HepG2 (cell line): ENCODE data around the gene HAS3. TPM values are rescaled to one million over a fixed set of nuclear protein-coding genes. Genes with fewer than 3 reads are reported as not detected.

Experiments used
- ATAC-seq: fragments of 200-7000 bp; cut with Tn5 transposase; 3 replicates; pipeline ENCODE4 v1.9.1; 2020; ENCODE audit warnings: mild to moderate bottlenecking, moderate library complexity
- BruUV-seq: library from RNA; stranded (reverse); fragments of 400-500 nt; replicated peaks from 2 replicates; lab custom pipeline; 2021; lab: Mats Ljungman, UMichigan
- CTCF ChIA-PET: fragments of 300-600 bp; formaldehyde crosslinking; extraction: SDS; loops from one replicate; lab custom pipeline; 2021; ENCODE audit warnings: low total read pairs, inconsistent platforms, low intra/inter-chr PET ratio; lab: Yijun Ruan, JAX
- POLR2A ChIA-PET: fragments of 350-600 bp; sonication (Branson Sonifier 250); formaldehyde crosslinking; loops from one replicate; lab custom pipeline; 2020; ENCODE audit warnings: antibody characterized with exemption, inconsistent platforms; lab: Yijun Ruan, JAX
- DNase-seq: peaks from one replicate; pipeline ENCODE4 v3.0.0-alpha.2; 2015; ENCODE audit warnings: low spot score
- FAIRE-seq: peaks from 3 replicates; lab custom pipeline; 2011; peaks lifted over from hg19 to GRCh38; lab: Jason Lieb, UNC
- H2AFZ ChIP-seq: one replicate; pipeline ENCODE4 v1.6.1; 2011; ENCODE audit warnings: low read length, inconsistent platforms
- H3K27ac ChIP-seq: fragments of 300-600 bp; 3 replicates; pipeline ENCODE4 v1.8.0; 2011; ENCODE audit warnings: mixed run types, mild to moderate bottlenecking, mixed read lengths, low read length, inconsistent platforms; ENCODE audit not compliant: insufficient read depth; ENCODE audit errors: extremely low read length
- H3K27me3 ChIP-seq, 2 experiments: fragments of 200-600 bp in 1 of 2; 2 replicates in 1 of 2; 3 replicates in 1 of 2; pipeline versions ENCODE4 v1.6.0 to v1.8.0; 2011; ENCODE audit warnings: low read length in 2 of 2, mild to moderate bottlenecking in 2 of 2, moderate library complexity in 2 of 2, inconsistent platforms in 1 of 2; ENCODE audit not compliant: insufficient read depth in 2 of 2, control insufficient read depth in 1 of 2
- H3K36me3 ChIP-seq, 2 experiments: fragments of 200-600 bp in 1 of 2; replicated peaks in 1 of 2; 2 replicates in 1 of 2; 3 replicates in 1 of 2; pipeline versions ENCODE4 v1.5.1 to v1.8.0; 2011; ENCODE audit warnings: low read length in 2 of 2, inconsistent platforms in 1 of 2; ENCODE audit not compliant: insufficient read depth in 2 of 2, control insufficient read depth in 1 of 2
- H3K4me1 ChIP-seq: 2 replicates; pipeline ENCODE4 v1.5.1; 2012; ENCODE audit warnings: low read length, inconsistent platforms; ENCODE audit not compliant: insufficient read depth
- H3K4me2 ChIP-seq: 2 replicates; pipeline ENCODE4 v1.6.0; 2011; ENCODE audit warnings: low read depth, low read length, inconsistent platforms
- H3K4me3 ChIP-seq, 3 experiments: fragments of 200-600 bp in 1 of 3; sonication (generic), shearing (Covaris generic) in 1 of 3; replicated peaks in 1 of 3; 2 replicates each; pipeline ENCODE4 v1.5.1; 2011 to 2016; ENCODE audit warnings: low read length in 3 of 3, inconsistent platforms in 2 of 3, low read depth in 2 of 3, mild to moderate bottlenecking in 2 of 3, control low read depth in 1 of 3, mixed read lengths in 1 of 3; ENCODE audit not compliant: insufficient read depth in 1 of 3
- H3K79me2 ChIP-seq: one replicate; pipeline ENCODE4 v1.6.1; 2011; ENCODE audit warnings: low read length, inconsistent platforms; ENCODE audit not compliant: insufficient read depth
- H3K9ac ChIP-seq: 2 replicates; pipeline ENCODE4 v1.6.0; 2011; ENCODE audit warnings: mild to moderate bottlenecking, low read depth, low read length, inconsistent platforms; ENCODE audit not compliant: insufficient read depth
- H3K9me3 ChIP-seq: 2 replicates; pipeline ENCODE4 v1.5.1; 2012; ENCODE audit warnings: mild to moderate bottlenecking, low read length
- H4K20me1 ChIP-seq: 2 replicates; pipeline ENCODE4 v1.6.0; 2011; ENCODE audit warnings: inconsistent platforms, mild to moderate bottlenecking, low read length, moderate library complexity; ENCODE audit not compliant: insufficient read depth
- NONO ChIP-seq, 2 experiments: fragments of 450-650 bp in 1 of 2; sonication (generic) in 1 of 2; formaldehyde crosslinking in 1 of 2; IDR thresholded peaks in 1 of 2; conservative IDR thresholded peaks in 1 of 2; 2 replicates each; pipeline versions ENCODE4 v1.6.1 to v1.8.0; 2017 to 2022; ENCODE audit warnings: mild to moderate bottlenecking in 1 of 2, missing genetic modification reagents in 1 of 2, moderate library complexity in 1 of 2
- SP4 ChIP-seq: sonication (generic); formaldehyde crosslinking; IDR thresholded peaks from 2 replicates; pipeline ENCODE4 v1.8.1; 2023; ENCODE audit warnings: mild to moderate bottlenecking, missing genetic modification reagents
- TAF15 ChIP-seq: fragments of 200-400 bp; formaldehyde crosslinking; IDR thresholded peaks from one replicate; pipeline ENCODE4 v1.6.1; 2018; ENCODE audit warnings: mild to moderate bottlenecking, low read depth, low read length; ENCODE audit not compliant: poor library complexity, severe bottlenecking
- TERF1 ChIP-seq: sonication (generic); formaldehyde crosslinking; IDR thresholded peaks from 2 replicates; pipeline ENCODE4 v1.8.0; 2022; ENCODE audit warnings: mild to moderate bottlenecking, missing genetic modification reagents, moderate library complexity
- THAP11 ChIP-seq: IDR thresholded peaks from 2 replicates; pipeline ENCODE4 v1.6.1; 2016; ENCODE audit warnings: missing biosample characterization, missing genetic modification reagents
- ZHX1 ChIP-seq: sonication (generic); formaldehyde crosslinking; IDR thresholded peaks from 2 replicates; pipeline ENCODE4 v1.8.1; 2022; ENCODE audit warnings: low read depth, mild to moderate bottlenecking, missing genetic modification reagents
- ZNF598 ChIP-seq: sonication (generic); formaldehyde crosslinking; IDR thresholded peaks from 2 replicates; pipeline ENCODE4 v1.5.1; 2020; ENCODE audit warnings: mild to moderate bottlenecking, missing genetic modification reagents, borderline replicate concordance
- ZSCAN25 ChIP-seq: sonication (generic); formaldehyde crosslinking; IDR thresholded peaks from 2 replicates; pipeline ENCODE4 v1.8.0; 2022; ENCODE audit warnings: mild to moderate bottlenecking, missing genetic modification reagents
- ZXDC ChIP-seq: sonication (generic); formaldehyde crosslinking; IDR thresholded peaks from 2 replicates; pipeline ENCODE4 v1.5.0; 2020; ENCODE audit warnings: mild to moderate bottlenecking, missing genetic modification reagents
- WGBS: methylation state at CpG from one replicate; pipeline ENCODE4 v1.1.6; 2017; ENCODE audit warnings: low lambda C conversion rate; 5-methylcytosine and 5-hydroxymethylcytosine counted together
- in situ Hi-C: cut with HindIII; loops from 2 replicates; pipeline ENCODE4 v1.10.0; 2017; ENCODE audit warnings: low pct_unique_long_range_greater_than_20kb; ENCODE audit not compliant: extremely low pct_ligation_motif_present
- intact Hi-C: fragments of 100-400 bp; cut with micrococcal nuclease; formaldehyde crosslinking; loops from one replicate; pipeline ENCODE4 v1.10.0; 2022; ENCODE audit not compliant: unreplicated experiment
- polyA plus RNA-seq, 8 experiments: library from polyadenylated mRNA; depleted of rRNA in 3 of 8; stranded (reverse) in 7 of 8; unstranded in 1 of 8; fragments of >200 nt; fragmentation: Illumina TruSeq in 4 of 8; extraction: Trizol in 4 of 8; gene quantifications; 2 replicates each; pipeline versions ENCODE4 v1.2.1 to v1.2.3, GENCODE V29; 2011 to 2016; ENCODE audit warnings: low read depth in 4 of 8, missing spikeins in 1 of 8, mixed read lengths in 1 of 8; ENCODE audit not compliant: insufficient read depth in 1 of 8
- total RNA-seq, 5 experiments: library from RNA; depleted of rRNA; stranded (reverse); fragments of >200 nt; fragmentation: Illumina TruSeq; extraction: Trizol; gene quantifications; 2 replicates each; pipeline ENCODE4 v1.2.3, GENCODE V29; 2016; ENCODE audit warnings: low read depth in 1 of 5
- TF ChIP-seq, protein P1 (sequence below): sonication (generic); formaldehyde crosslinking; IDR thresholded peaks from 2 replicates; pipeline ENCODE4 v1.4.0; 2020; ENCODE audit warnings: missing genetic modification reagents; ENCODE audit errors: not compliant biosample characterization
- TF ChIP-seq, protein P2 (sequence below): IDR thresholded peaks from 2 replicates; pipeline ENCODE4 v1.6.1; 2018; ENCODE audit warnings: missing genetic modification reagents, mild to moderate bottlenecking, missing compliant biosample characterization
- TF ChIP-seq, protein P3 (sequence below): sonication (generic); formaldehyde crosslinking; IDR thresholded peaks from 2 replicates; pipeline ENCODE4 v1.4.0; 2020; ENCODE audit warnings: missing genetic modification reagents, low read depth, mild to moderate bottlenecking, borderline replicate concordance

The HAS3 gene
- total and polyA plus RNA-seq, 2 of the 13 experiments (the other 11 are each of a cell fraction or from before 2014, with no cell fraction given), result 0.04 to 0.30 TPM

GRCh38 chr16:69100071-69100691, 5.3 kb upstream of the HAS3 start:
- DNase-seq, result no peak
- Histone ChIP-seq H3K4me2 (peak overlapping the region; percentile 77), H3K27me3 (peaks cover 4 to 38% of the 10 kb centered on the region in 2 experiments; a peak in 4 of 5 replicates), H3K9me3 (no peaks in the 10 kb centered on the region), H3K27ac (no peak overlapping the region), H2AFZ (no peak overlapping the region), H3K9ac (no peak overlapping the region), H3K4me1 (peaks cover 23% of the 10 kb centered on the region), H4K20me1 (no peaks in the 10 kb centered on the region), H3K4me3 (peak overlapping the region; percentile 29 to 56 (median 31)), H3K79me2 (no peaks in the 10 kb centered on the region), H3K36me3 (no peaks in the 10 kb centered on the region)
- 3% methylated on average over 11 of the region's 11 CpGs for WGBS
- in situ Hi-C loops (loop anchor here (10.0 to 25.0 kb wide), 2 partner anchors 105 to 388 kb away; no protein-coding TSS in a partner anchor), intact Hi-C loops (loop anchor here (10.0 kb wide), 1 partner anchor 105 kb away; no protein-coding TSS in a partner anchor)
- CTCF ChIA-PET, result no interaction called here
- POLR2A ChIA-PET, result interaction anchor here (0.9 to 1.6 kb wide), 2 partner anchors 10 to 32 kb away, joined by 3 read pairs; partner anchors contain the start of genes CHTF8 and UTP4
- no peak for FAIRE-seq
- no TSS peak for BruUV-seq
- peak; percentile 50 for ATAC-seq
- TF ChIP-seq, protein P1, sequence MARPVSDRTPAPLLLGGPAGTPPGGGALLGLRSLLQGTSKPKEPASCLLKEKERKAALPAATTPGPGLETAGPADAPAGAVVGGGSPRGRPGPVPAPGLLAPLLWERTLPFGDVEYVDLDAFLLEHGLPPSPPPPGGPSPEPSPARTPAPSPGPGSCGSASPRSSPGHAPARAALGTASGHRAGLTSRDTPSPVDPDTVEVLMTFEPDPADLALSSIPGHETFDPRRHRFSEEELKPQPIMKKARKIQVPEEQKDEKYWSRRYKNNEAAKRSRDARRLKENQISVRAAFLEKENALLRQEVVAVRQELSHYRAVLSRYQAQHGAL (CRISPR knock-in tag), result no peak
- TF ChIP-seq ZSCAN25 (CRISPR knock-in tag) (peak; percentile 69; the same call in 1 of the 2 replicates), ZXDC (CRISPR knock-in tag) (no peak), ZHX1 (no peak), ZNF598 (no peak), SP4 (CRISPR knock-in tag) (0 out of 2 replicates have a peak, but pooled peaks have one; percentile 37), TERF1 (CRISPR knock-in tag) (no peak), TAF15 (no peak), NONO (IDR thresholded peaks at IDR 0.05) (no peak), NONO (CRISPR knock-in tag; conservative IDR thresholded peaks at IDR 0.05) (no peak), THAP11 (CRISPR knock-in tag) (no peak)
- TF ChIP-seq, protein P2, sequence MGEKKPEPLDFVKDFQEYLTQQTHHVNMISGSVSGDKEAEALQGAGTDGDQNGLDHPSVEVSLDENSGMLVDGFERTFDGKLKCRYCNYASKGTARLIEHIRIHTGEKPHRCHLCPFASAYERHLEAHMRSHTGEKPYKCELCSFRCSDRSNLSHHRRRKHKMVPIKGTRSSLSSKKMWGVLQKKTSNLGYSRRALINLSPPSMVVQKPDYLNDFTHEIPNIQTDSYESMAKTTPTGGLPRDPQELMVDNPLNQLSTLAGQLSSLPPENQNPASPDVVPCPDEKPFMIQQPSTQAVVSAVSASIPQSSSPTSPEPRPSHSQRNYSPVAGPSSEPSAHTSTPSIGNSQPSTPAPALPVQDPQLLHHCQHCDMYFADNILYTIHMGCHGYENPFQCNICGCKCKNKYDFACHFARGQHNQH (CRISPR knock-in tag), result 0 out of 2 replicates have a peak, but pooled peaks have one; percentile 20
- TF ChIP-seq, protein P3, sequence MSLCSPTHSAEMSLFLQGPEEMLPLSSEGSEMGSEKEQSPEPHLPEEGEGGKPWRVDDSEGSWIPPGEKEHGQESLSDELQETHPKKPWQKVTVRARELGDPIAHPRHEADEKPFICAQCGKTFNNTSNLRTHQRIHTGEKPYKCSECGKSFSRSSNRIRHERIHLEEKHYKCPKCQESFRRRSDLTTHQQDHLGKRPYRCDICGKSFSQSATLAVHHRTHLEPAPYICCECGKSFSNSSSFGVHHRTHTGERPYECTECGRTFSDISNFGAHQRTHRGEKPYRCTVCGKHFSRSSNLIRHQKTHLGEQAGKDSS, result no peak
